GM11168 (cell line): ENCODE results near the gene CDKN1C.

Source experiments
- in situ Hi-C: fragments of 300-500 bp; cut with MboI; formaldehyde crosslinking; loops from one replicate; pipeline ENCODE4 v1.12.0; 2022; ENCODE audit warnings: low sequenced_read_pairs; ENCODE audit not compliant: unreplicated experiment

CDKN1C gene

GRCh38 chr11:2923446-2924375 lies 38.1 kb upstream of the CDKN1C start:
- in situ Hi-C loops: no loop called here

- in situ Hi-C loops: no loop called here
These were observed 37.1 kb upstream of the CDKN1C start for GRCh38 chr11:2922655-2923054.

GRCh38 chr11:2921742-2922493 lies 36.3 kb upstream of the CDKN1C start:
- in situ Hi-C loops: no loop called here

- in situ Hi-C loops: no loop called here
These were observed 35.7 kb upstream of the CDKN1C start for GRCh38 chr11:2921261-2921660.

GRCh38 chr11:2920343-2920742 lies 34.8 kb upstream of the CDKN1C start:
- in situ Hi-C loops: no loop called here

GRCh38 chr11:2919837-2920236 lies 34.3 kb upstream of the CDKN1C start:
- in situ Hi-C loops: no loop called here

GRCh38 chr11:2919188-2919587 lies 33.6 kb upstream of the CDKN1C start:
- in situ Hi-C loops: no loop called here

GRCh38 chr11:2917842-2918490 lies 32.4 kb upstream of the CDKN1C start:
- in situ Hi-C loops: no loop called here

- in situ Hi-C loops: no loop called here
These were observed 31.5 kb upstream of the CDKN1C start for GRCh38 chr11:2916892-2917645.

- in situ Hi-C loops: no loop called here
These were observed 30.7 kb upstream of the CDKN1C start for GRCh38 chr11:2916114-2916891.

GRCh38 chr11:2915473-2915872 lies 29.9 kb upstream of the CDKN1C start:
- in situ Hi-C loops: no loop called here

GRCh38 chr11:2914455-2915195 lies 29.1 kb upstream of the CDKN1C start:
- in situ Hi-C loops: no loop called here

GRCh38 chr11:2913776-2914175 lies 28.2 kb upstream of the CDKN1C start:
- in situ Hi-C loops: no loop called here

GRCh38 chr11:2913019-2913431 lies 27.4 kb upstream of the CDKN1C start:
- in situ Hi-C loops: no loop called here

GRCh38 chr11:2912498-2912897 lies 26.9 kb upstream of the CDKN1C start:
- in situ Hi-C loops: no loop called here

- in situ Hi-C loops: no loop called here
These were observed 26.3 kb upstream of the CDKN1C start for GRCh38 chr11:2911785-2912391.

- in situ Hi-C loops: no loop called here
These were observed 25.7 kb upstream of the CDKN1C start for GRCh38 chr11:2911088-2911784.
